Suppressor macrophage (primary cell): ENCODE measurements around the gene FIBP.

Experiments used
- DNase-seq, 4 experiments: peaks; one replicate each; pipeline ENCODE4 v3.0.0-alpha.2; 2020 to 2022

FIBP gene

DNA sequence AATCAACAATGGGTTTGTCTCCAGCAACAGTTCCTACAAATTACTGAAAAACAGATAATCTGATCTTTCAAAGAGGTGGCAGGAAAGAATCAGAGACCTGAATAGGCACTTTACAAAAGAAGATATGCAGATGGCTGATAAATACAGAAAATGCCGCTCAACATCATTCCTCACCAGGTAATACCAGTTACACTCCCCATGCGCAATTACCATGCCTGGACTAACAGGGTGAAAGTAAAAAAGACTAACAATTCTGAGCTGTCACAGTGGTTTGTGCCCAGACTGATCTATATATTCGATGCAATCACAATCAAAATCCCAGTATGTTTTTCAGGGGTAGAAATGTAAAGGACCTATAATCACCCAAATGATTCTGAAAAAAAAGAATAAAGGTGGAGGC is 44.5 kb downstream of the FIBP start:
- no peak for DNase-seq

DNA sequence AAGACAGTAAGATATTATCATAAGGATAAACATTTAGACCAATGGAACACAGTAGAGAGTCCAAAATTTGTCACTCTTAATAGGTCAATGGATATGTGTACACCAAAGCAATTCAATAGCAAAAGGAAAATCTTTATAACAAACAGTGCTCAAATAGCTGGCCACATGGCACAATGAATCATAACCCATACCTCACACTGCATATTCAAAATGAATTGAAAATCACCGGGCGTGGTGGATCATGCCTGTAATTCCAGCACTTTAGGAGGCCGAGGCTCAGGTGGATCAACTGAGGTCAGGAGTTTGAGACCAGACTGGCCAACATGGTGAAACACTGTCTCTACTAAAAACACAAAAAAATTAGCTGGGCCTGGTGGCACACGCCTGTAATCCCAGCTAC is 46.1 kb downstream of the FIBP start:
- no peak for DNase-seq

DNA sequence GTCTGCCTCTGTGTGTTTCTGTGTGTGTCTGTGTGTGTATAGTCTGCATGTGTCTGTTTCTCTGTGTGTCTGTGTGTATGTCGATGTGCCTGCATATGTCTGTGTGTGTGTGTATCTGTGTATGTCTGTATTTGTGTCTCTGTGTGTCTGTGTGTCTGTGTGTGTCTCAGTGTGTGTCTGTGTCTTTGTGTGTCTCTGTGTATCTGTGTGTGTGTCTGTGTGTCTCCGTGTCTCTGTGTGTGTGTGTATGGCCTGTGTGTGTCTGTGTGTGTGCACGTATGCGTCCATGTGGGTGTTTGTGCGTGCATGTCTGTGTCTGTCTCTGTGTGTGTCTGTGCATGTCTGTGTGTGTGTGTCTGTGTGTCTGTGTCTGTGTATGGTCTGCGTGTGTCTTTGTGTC is 54.1 kb downstream of the FIBP start:
- DNase-seq: no peak
